Activated CD4-positive, alpha-beta memory T cell treated with anti-CD3 and anti-CD28 coated beads, Interleukin-2, amount 10 ng/mL, durations not matched to agents 7 days and 5 days (primary cell): ENCODE measurements around the gene ERAL1. TPM values are rescaled to one million over a fixed set of nuclear protein-coding genes. Genes with fewer than 3 reads are reported as not detected.

Experiments
- CTCF ChIA-PET: fragments of 350-600 bp; sonication (Branson Sonifier 250); formaldehyde crosslinking; loops from one replicate; lab custom pipeline; 2021; ENCODE audit warnings: antibody characterized with exemption, inconsistent platforms; lab: Charles Lee
- POLR2A ChIA-PET: fragments of 350-600 bp; sonication (Branson Sonifier 250); formaldehyde crosslinking; loops from one replicate; lab custom pipeline; 2021; ENCODE audit warnings: antibody characterized with exemption; lab: Charles Lee
- DNase-seq: peaks from one replicate; pipeline ENCODE4 v3.0.0-alpha.2; 2020
- H3K27ac Mint-ChIP-seq: one replicate; pipeline ENCODE4 v1.8.0; 2021; ENCODE audit warnings: mild to moderate bottlenecking, mixed read lengths
- H3K27me3 Mint-ChIP-seq: one replicate; pipeline ENCODE4 v1.8.0; 2021; ENCODE audit warnings: mixed read lengths
- H3K36me3 Mint-ChIP-seq: one replicate; pipeline ENCODE4 v1.8.0; 2021; ENCODE audit warnings: low read depth, mixed read lengths
- H3K4me1 Mint-ChIP-seq: one replicate; pipeline ENCODE4 v1.8.0; 2021; ENCODE audit warnings: mixed read lengths
- H3K4me3 Mint-ChIP-seq: one replicate; pipeline ENCODE4 v1.8.0; 2021; ENCODE audit warnings: mild to moderate bottlenecking, mixed read lengths
- H3K9me3 Mint-ChIP-seq: one replicate; pipeline ENCODE4 v1.8.0; 2021; ENCODE audit warnings: mixed read lengths
- total RNA-seq, 2 experiments: library from RNA; stranded (reverse); gene quantifications; one replicate each; pipeline ENCODE4 v1.2.3, GENCODE V29; 2021

ERAL1 gene
- 10 to 100 TPM; 34.6 to 35.2 TPM for total RNA-seq

GRCh38 chr17:28854457-28855335 lies at the start of gene ERAL1:
TSS of gene ERAL1 (plus strand) at chr17:28855016. CDS start at chr17:28855035, 19 bp downstream.
- H3K36me3 Mint-ChIP-seq: peaks cover 22% of the 10 kb centered on the region
- peak within 1 kb of the TSS; percentile 95 for H3K4me3 Mint-ChIP-seq
- peaks cover 30% of the 10 kb centered on the region for H3K4me1 Mint-ChIP-seq
- ChIA-PET CTCF (no interaction called here), POLR2A (interaction anchor here (1.0 to 1.8 kb wide), 3 partner anchors 12 to 91 kb away, joined by 3 to 9 read pairs (median 4); partner anchors contain the start of genes FAM222B and FLOT2)
- peak within 1 kb of the TSS; percentile 78 for H3K27ac Mint-ChIP-seq
- H3K27me3 Mint-ChIP-seq: no peaks in the 10 kb centered on the region
- H3K9me3 Mint-ChIP-seq: no peaks in the 10 kb centered on the region
- peak; percentile 89 for DNase-seq

- Mint-ChIP-seq H3K27me3 (no peaks in the 10 kb centered on the region), H3K9me3 (no peaks in the 10 kb centered on the region), H3K36me3 (peaks cover 17% of the 10 kb centered on the region), H3K4me3 (no peak overlapping the region), H3K27ac (no peak overlapping the region), H3K4me1 (peaks cover 36% of the 10 kb centered on the region)
- CTCF ChIA-PET: interaction anchor here (0.6 to 1.6 kb wide), 3 partner anchors 31 to 45 kb away, joined by 3 to 4 read pairs (median 4); no protein-coding TSS in a partner anchor
- no peak for DNase-seq
- POLR2A ChIA-PET: no interaction called here
Measured at GRCh38 chr17:28807925-28808634, 46.7 kb upstream of the ERAL1 start.

DNA sequence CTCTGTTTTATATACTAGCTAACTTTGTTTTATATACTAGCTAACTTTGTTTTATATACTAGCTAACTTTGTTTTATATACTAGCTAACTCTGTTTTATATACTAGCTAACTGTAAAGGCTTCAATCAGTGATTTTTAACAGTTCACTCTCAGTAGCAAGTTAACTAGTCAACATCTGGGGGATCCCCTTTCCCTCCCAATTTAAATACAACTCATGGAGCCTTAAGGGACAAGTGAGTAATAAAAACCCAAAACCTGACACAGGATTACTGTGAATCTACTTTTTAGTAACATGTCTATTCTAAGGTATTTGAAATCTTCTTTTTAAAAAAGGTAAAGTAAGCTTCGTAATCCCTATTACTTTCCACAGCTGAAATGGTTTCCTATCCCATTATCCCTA lies 44.4 kb upstream of the ERAL1 start:
- Mint-ChIP-seq H3K27ac (no peak overlapping the region), H3K9me3 (no peaks in the 10 kb centered on the region), H3K27me3 (no peaks in the 10 kb centered on the region), H3K4me3 (no peak overlapping the region), H3K4me1 (peaks cover 41% of the 10 kb centered on the region), H3K36me3 (peaks cover 13% of the 10 kb centered on the region)
- CTCF ChIA-PET: interaction anchor here (1.2 to 3.8 kb wide), 6 partner anchors 9 to 84 kb away, joined by 3 to 31 read pairs (median 5); partner anchors contain the start of gene TLCD1
- DNase-seq: no peak
- POLR2A ChIA-PET: no interaction called here

DNA sequence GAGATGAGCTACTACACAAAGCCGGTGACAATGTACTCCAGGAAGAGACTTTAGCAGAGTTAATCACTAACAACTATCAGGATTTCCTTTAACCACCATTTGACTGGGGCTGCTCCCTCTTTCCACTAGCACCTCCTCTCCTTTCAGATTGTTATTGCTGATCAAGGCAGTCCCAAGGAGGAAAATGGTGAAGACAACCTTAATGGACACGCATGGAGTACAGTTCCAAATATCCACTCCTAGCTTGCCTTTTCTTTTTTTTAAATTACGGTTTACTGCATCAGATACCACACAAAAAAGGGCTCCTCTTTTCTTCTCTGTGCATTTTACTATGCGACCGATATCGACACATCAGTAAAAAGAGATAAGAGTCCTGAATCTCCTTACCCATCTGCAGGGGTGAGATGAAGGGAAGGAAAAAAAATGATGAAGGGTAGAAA lies 43.1 kb upstream of the ERAL1 start:
- no peak for DNase-seq
- H3K27me3 Mint-ChIP-seq: no peaks in the 10 kb centered on the region
- H3K9me3 Mint-ChIP-seq: no peaks in the 10 kb centered on the region
- POLR2A ChIA-PET: interaction anchor here (0.6 to 1.8 kb wide), 5 partner anchors 30 to 85 kb away, joined by 3 to 6 read pairs (median 3); partner anchors contain the start of genes FAM222B, NEK8 and TLCD1
- peaks cover 37% of the 10 kb centered on the region for H3K4me1 Mint-ChIP-seq
- H3K27ac Mint-ChIP-seq: peak overlapping the region; percentile 41
- CTCF ChIA-PET: interaction anchor here (0.9 to 3.8 kb wide), 7 partner anchors 10 to 92 kb away, joined by 3 to 31 read pairs (median 4); partner anchors contain the start of genes RPL23A and TLCD1
- peaks cover 6% of the 10 kb centered on the region for H3K36me3 Mint-ChIP-seq
- H3K4me3 Mint-ChIP-seq: peak overlapping the region; percentile 73

DNA sequence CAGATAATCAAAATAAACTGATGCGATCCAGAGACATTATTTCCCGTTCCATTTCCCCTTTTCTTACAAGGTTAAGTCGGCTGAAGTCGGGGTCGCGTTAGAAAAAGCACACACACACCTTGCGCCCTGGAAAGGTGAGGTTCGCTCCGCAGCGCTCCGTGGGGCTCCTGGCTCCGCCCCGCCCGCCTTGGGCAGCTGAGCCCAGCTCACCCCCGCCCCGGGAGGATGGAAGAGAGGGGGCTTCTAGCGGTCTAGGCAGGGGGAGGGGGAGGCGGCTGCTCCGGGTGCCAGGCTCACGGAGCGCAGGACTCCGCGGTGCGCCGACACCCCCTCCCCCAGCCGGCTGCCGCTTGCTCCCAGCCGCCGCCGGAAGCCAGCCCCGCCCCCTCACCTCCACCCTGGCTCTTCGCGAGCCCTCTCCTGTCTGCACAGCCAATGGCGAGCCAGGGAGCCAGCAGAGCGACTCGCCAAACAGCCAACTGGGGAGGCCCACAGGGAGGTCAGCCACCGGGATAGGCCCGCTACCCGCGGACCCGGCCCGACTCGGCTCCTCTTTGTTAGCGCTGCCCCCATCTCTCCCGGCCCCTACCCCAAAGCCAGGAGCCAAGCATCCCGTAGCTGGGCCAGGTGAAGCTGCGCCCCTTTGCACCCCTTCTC lies 42.6 kb upstream of the ERAL1 start:
- peak; percentile 96 for DNase-seq
- H3K4me1 Mint-ChIP-seq: peaks cover 37% of the 10 kb centered on the region
- POLR2A ChIA-PET: interaction anchor here (0.6 to 1.8 kb wide), 5 partner anchors 30 to 480 kb away, joined by 3 to 6 read pairs (median 3); partner anchors contain the start of genes FAM222B, NEK8 and TLCD1

GRCh38 chr17:28812748-28813377 lies 42.0 kb upstream of the ERAL1 start:
- ChIA-PET CTCF (interaction anchor here (1.9 to 3.8 kb wide), 3 partner anchors 49 to 86 kb away, joined by 5 to 31 read pairs (median 11); partner anchors contain the start of gene TLCD1), POLR2A (interaction anchor here (1.5 to 1.8 kb wide), 2 partner anchors 84 to 479 kb away, joined by 3 to 6 read pairs; partner anchors contain the start of gene NEK8)
- Mint-ChIP-seq H3K27me3 (no peaks in the 10 kb centered on the region), H3K27ac (peak overlapping the region; percentile 76), H3K4me3 (peak overlapping the region; percentile 73), H3K4me1 (peaks cover 35% of the 10 kb centered on the region), H3K9me3 (no peaks in the 10 kb centered on the region), H3K36me3 (peaks cover 3% of the 10 kb centered on the region)
- DNase-seq: no peak

More for the DNA sequence above, 42.6 kb upstream of the ERAL1 start:
- Mint-ChIP-seq H3K36me3 (peaks cover 6% of the 10 kb centered on the region), H3K4me3 (peak overlapping the region; percentile 73), H3K27me3 (no peaks in the 10 kb centered on the region), H3K27ac (peak overlapping the region; percentile 76), H3K9me3 (no peaks in the 10 kb centered on the region)
- CTCF ChIA-PET: interaction anchor here (1.0 to 3.8 kb wide), 5 partner anchors 11 to 86 kb away, joined by 3 to 31 read pairs (median 5); partner anchors contain the start of gene TLCD1

GRCh38 chr17:28816540-28816939 lies 38.3 kb upstream of the ERAL1 start:
- no peaks in the 10 kb centered on the region for H3K27me3 Mint-ChIP-seq
- POLR2A ChIA-PET: no interaction called here

DNA sequence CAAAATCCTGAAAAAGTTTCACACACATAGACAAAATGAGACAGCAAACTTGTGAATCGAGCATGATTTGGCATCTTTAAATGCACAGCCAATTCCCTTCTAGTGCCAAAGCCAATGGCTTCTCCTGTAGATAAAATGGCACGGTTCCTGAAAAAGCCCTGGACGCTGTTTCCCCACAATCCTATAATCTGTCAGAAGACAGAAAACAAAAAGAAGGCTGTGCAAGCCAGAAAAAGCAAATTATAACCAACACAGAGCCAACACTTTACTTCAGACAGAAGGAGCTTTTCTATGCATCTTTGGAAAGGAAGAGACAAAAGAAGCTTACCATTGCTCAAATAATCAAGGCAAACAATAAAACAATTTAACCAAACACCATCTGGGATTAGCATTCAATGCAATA lies 36.0 kb upstream of the ERAL1 start:
- ChIA-PET CTCF (interaction anchor here (0.6 to 1.9 kb wide), 3 partner anchors 14 to 92 kb away, joined by 3 to 8 read pairs (median 3); no protein-coding TSS in a partner anchor), POLR2A (interaction anchor here (1.0 kb wide), 1 partner anchor 23 kb away, joined by 3 read pairs; no protein-coding TSS in a partner anchor)
- Mint-ChIP-seq H3K27ac (no peak overlapping the region), H3K4me3 (no peak overlapping the region), H3K36me3 (peaks cover 6% of the 10 kb centered on the region), H3K9me3 (no peaks in the 10 kb centered on the region), H3K27me3 (no peaks in the 10 kb centered on the region), H3K4me1 (peaks cover 4% of the 10 kb centered on the region)
- DNase-seq: no peak

More at GRCh38 chr17:28816540-28816939, 38.3 kb upstream of the ERAL1 start:
- CTCF ChIA-PET: no interaction called here
- H3K4me3 Mint-ChIP-seq: no peak overlapping the region
- peaks cover 3% of the 10 kb centered on the region for H3K36me3 Mint-ChIP-seq
- H3K27ac Mint-ChIP-seq: no peak overlapping the region
- no peaks in the 10 kb centered on the region for H3K9me3 Mint-ChIP-seq
- no peak for DNase-seq
- H3K4me1 Mint-ChIP-seq: peaks cover 15% of the 10 kb centered on the region

DNA sequence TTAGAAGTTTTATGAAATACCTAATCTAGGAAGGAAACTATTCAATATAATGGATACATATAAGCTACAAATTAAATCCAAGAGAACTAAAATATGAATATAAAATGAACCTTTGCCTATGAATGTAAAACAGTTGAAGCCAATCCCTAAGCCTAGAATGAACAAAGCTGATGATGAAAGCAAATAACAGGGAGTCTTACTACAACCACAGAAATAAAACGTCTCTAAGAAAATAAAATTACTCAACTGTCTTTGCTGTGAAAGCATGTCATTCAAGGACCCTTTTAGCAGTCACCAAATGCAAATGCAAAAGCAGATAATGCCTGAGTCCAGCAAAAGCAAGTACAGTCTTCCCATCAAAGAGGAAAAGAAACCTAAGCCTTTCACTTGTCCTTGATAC lies 35.2 kb upstream of the ERAL1 start:
- POLR2A ChIA-PET: interaction anchor here (1.0 kb wide), 1 partner anchor 22 kb away, joined by 3 read pairs; no protein-coding TSS in a partner anchor

GRCh38 chr17:28827672-28828071 lies 27.1 kb upstream of the ERAL1 start:
- no peak overlapping the region for H3K27ac Mint-ChIP-seq
- no peak overlapping the region for H3K4me3 Mint-ChIP-seq
- CTCF ChIA-PET: interaction anchor here (1.1 kb wide), 1 partner anchor 101 kb away, joined by 5 read pairs; the partner anchor contains the start of gene TLCD1
- H3K27me3 Mint-ChIP-seq: no peaks in the 10 kb centered on the region
- DNase-seq: no peak
- H3K4me1 Mint-ChIP-seq: peaks cover 7% of the 10 kb centered on the region
- peaks cover 31% of the 10 kb centered on the region for H3K36me3 Mint-ChIP-seq
- POLR2A ChIA-PET: interaction anchor here (1.1 to 2.0 kb wide), 3 partner anchors 12 to 71 kb away, joined by 3 to 8 read pairs (median 3); partner anchors contain the start of gene FAM222B
- no peaks in the 10 kb centered on the region for H3K9me3 Mint-ChIP-seq

More for the DNA sequence above, 35.2 kb upstream of the ERAL1 start:
- no peak for DNase-seq
- Mint-ChIP-seq H3K27ac (no peak overlapping the region), H3K36me3 (peaks cover 6% of the 10 kb centered on the region), H3K27me3 (no peaks in the 10 kb centered on the region), H3K4me3 (no peak overlapping the region), H3K4me1 (peaks cover 4% of the 10 kb centered on the region), H3K9me3 (no peaks in the 10 kb centered on the region)
- CTCF ChIA-PET: interaction anchor here (1.9 kb wide), 1 partner anchor 56 kb away, joined by 8 read pairs; no protein-coding TSS in a partner anchor

DNA sequence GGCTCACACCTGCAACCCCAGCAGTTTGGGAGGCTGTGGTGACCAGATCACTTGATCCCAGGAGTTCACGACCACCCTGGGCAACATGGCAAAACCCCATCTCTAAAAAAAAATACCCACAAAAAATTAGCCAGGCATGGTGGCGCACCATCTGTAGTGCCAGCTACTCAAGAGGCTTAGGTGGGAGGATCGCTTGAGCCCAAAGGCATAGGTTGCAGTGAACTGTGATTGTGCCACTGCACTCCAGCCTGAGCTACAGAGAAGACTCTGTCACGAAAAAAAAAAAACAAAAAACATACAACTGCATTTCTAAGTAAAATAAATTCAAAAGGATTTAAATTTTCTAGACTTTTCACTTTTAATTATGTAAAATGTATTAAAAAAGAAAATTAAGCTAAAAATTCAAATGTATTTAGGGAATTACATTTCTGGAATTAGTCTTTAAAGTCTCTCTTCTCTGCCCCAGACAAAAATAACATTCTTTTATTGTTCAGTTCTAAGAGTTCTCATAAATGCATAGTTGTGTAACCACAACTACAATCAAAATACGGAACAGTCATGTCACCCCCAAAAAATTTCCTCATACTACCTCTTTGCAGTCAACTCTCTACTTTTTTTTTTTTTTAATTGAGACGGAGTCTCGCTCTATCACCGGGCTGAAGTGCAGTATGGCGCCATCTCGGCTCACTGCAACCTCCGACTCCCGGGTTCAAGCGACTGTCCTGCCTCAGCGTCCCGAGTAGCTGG lies 26.3 kb upstream of the ERAL1 start:
- Mint-ChIP-seq H3K9me3 (no peaks in the 10 kb centered on the region), H3K36me3 (peaks cover 29% of the 10 kb centered on the region), H3K27me3 (no peaks in the 10 kb centered on the region), H3K27ac (no peak overlapping the region), H3K4me1 (peaks cover 7% of the 10 kb centered on the region), H3K4me3 (no peak overlapping the region)
- CTCF ChIA-PET: no interaction called here
- POLR2A ChIA-PET: no interaction called here
- no peak for DNase-seq
